Neural progenitor cell (in vitro differentiated cells): ENCODE data around the gene ATXN1. TPM values are rescaled to one million over a fixed set of nuclear protein-coding genes. Genes with fewer than 3 reads are reported as not detected.

Experiments
- DNase-seq: peaks from one replicate; pipeline ENCODE4 v3.0.0-alpha.2; 2016; ENCODE audit warnings: low spot score
- H2AFZ ChIP-seq: fragments of 200-600 bp; sonication (generic); replicated peaks from 2 replicates; pipeline ENCODE4 v1.6.1; 2016; ENCODE audit warnings: antibody characterized with exemption
- H3F3A ChIP-seq: fragments of 200-600 bp; sonication (generic); 2 replicates; pipeline ENCODE4 v1.6.1; 2016; ENCODE audit warnings: antibody characterized with exemption, low read depth
- H3K27ac ChIP-seq: fragments of 200-600 bp; sonication (generic); 2 replicates; pipeline ENCODE4 v1.5.1; 2016; ENCODE audit warnings: mild to moderate bottlenecking
- H3K27me3 ChIP-seq: fragments of 200-600 bp; sonication (generic); 2 replicates; pipeline ENCODE4 v1.6.1; 2016; ENCODE audit warnings: mild to moderate bottlenecking, moderate library complexity
- H3K36me3 ChIP-seq: fragments of 200-600 bp; sonication (generic); 2 replicates; pipeline ENCODE4 v1.5.1; 2016
- H3K4me1 ChIP-seq: fragments of 200-600 bp; sonication (generic); 2 replicates; pipeline ENCODE4 v1.6.1; 2016; ENCODE audit warnings: mixed run types
- H3K4me2 ChIP-seq: fragments of 200-600 bp; sonication (generic); 2 replicates; pipeline ENCODE4 v1.6.1; 2016
- H3K4me3 ChIP-seq: fragments of 200-600 bp; sonication (generic); 2 replicates; pipeline ENCODE4 v1.5.1; 2016
- H3K79me2 ChIP-seq: fragments of 200-600 bp; sonication (generic); 2 replicates; pipeline ENCODE4 v1.6.1; 2016; ENCODE audit warnings: low read depth
- H3K9ac ChIP-seq: fragments of 200-600 bp; sonication (generic); 2 replicates; pipeline ENCODE4 v1.6.1; 2016
- H3K9me3 ChIP-seq: fragments of 200-600 bp; sonication (generic); 2 replicates; pipeline ENCODE4 v1.5.1; 2016; ENCODE audit warnings: low read depth
- H4K20me1 ChIP-seq: fragments of 200-600 bp; sonication (generic); 2 replicates; pipeline ENCODE4 v1.6.1; 2016; ENCODE audit warnings: low read depth
- H3K27ac Mint-ChIP-seq: 3 replicates; pipeline ENCODE4 v1.8.0; 2021; ENCODE audit warnings: mixed read lengths
- H3K27me3 Mint-ChIP-seq: 2 replicates; pipeline ENCODE4 v1.8.0; 2022; ENCODE audit warnings: low read depth, mild to moderate bottlenecking, inconsistent platforms, moderate library complexity, mixed read lengths; ENCODE audit not compliant: insufficient read depth
- H3K36me3 Mint-ChIP-seq: 3 replicates; pipeline ENCODE4 v1.8.0; 2021; ENCODE audit warnings: mixed read lengths
- H3K4me1 Mint-ChIP-seq: 3 replicates; pipeline ENCODE4 v1.8.0; 2021; ENCODE audit warnings: mixed read lengths
- H3K4me3 Mint-ChIP-seq: 3 replicates; pipeline ENCODE4 v1.8.0; 2021; ENCODE audit warnings: mild to moderate bottlenecking, moderate library complexity, mixed read lengths
- H3K9me3 Mint-ChIP-seq: 3 replicates; pipeline ENCODE4 v1.8.0; 2020; ENCODE audit warnings: mixed read lengths
- CTCF ChIP-seq: fragments of 200-600 bp; sonication (generic); IDR thresholded peaks from 2 replicates; pipeline ENCODE4 v1.5.1; 2017; ENCODE audit warnings: antibody characterized with exemption, mild to moderate bottlenecking
- EZH2 ChIP-seq: fragments of 200-600 bp; sonication (generic); IDR thresholded peaks from 2 replicates; pipeline ENCODE4 v1.6.1; 2017; ENCODE audit warnings: antibody characterized with exemption, mild to moderate bottlenecking, moderate library complexity
- EZH2phosphoT487 ChIP-seq: fragments of 200-600 bp; sonication (generic); IDR thresholded peaks from 2 replicates; pipeline ENCODE4 v1.6.1; 2017; ENCODE audit warnings: antibody characterized with exemption
- total RNA-seq: library from RNA; depleted of rRNA; stranded (reverse); fragments of >200 nt; gene quantifications from 2 replicates; pipeline ENCODE4 v1.2.3, GENCODE V29; 2015; ENCODE audit warnings: low replicate concordance

Gene ATXN1
- total RNA-seq, 1 donor from 2014 or later = 3.6 TPM

DNA sequence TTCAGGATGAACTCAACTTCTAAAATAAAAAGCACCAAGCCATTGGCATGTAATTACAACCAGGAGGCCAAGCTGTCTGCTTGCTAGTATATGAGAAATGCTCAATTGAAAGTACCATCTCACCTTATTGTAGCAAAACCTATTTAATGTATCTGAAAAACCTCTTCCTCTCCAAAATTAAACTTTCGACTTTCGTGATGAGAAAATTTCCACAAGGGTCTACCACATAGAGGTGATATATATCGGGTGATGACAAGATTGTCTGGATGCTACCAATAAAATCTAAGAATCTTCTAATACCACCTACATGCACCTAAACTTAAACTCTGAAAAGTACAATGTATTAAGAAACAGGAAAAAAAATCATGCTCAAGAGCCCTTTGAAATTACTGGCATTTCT is 74.2 kb downstream of the ATXN1 start:
- no peaks in the 10 kb centered on the region for H3K4me1 ChIP-seq
- Mint-ChIP-seq H3K27me3 (no peaks in the 10 kb centered on the region), H3K27ac (no peak overlapping the region), H3K4me1 (peaks cover 10% of the 10 kb centered on the region), H3K4me3 (no peak overlapping the region), H3K36me3 (no peaks in the 10 kb centered on the region), H3K9me3 (no peaks in the 10 kb centered on the region)
- H4K20me1 ChIP-seq = no peaks in the 10 kb centered on the region
- H3K36me3 ChIP-seq = no peaks in the 10 kb centered on the region
- TF ChIP-seq EZH2 (no peak), CTCF (no peak)
- no peaks in the 10 kb centered on the region for H3F3A ChIP-seq
- H2AFZ ChIP-seq = no peak overlapping the region
- H3K27ac ChIP-seq = no peak overlapping the region
- H3K27me3 ChIP-seq = no peaks in the 10 kb centered on the region
- no peaks in the 10 kb centered on the region for H3K79me2 ChIP-seq
- no peak overlapping the region for H3K4me2 ChIP-seq
- DNase-seq = no peak
- H3K9me3 ChIP-seq = no peaks in the 10 kb centered on the region
- no peak overlapping the region for H3K9ac ChIP-seq
- no peak overlapping the region for H3K4me3 ChIP-seq

DNA sequence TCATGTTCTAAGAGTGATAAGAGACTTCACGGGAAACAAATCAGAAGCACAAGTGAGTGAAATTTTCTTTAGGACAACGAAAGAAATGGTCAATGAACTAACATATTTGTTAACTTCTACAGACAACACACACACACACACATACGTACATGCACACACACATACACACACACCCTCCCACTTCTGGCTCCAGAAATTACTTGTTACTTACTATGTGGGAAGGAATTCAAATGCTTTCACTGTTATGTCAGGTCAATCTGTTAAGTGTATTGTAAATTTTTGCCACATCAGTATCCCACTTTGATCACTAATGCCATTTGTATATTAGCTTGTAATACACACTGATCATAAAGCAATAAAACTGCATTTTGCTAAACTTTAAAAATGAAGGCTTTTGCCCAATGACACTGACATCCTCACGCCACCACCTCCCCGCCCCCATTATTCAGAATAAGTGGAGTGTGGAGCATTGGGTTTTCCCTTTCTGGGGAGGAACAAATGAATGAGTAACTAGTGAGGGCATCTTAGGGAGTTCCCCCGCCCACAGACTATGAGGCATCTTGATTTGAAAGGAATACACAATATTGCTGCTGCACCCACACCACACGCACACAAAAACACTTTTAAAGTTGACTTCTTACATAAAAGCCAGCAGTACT is 76.2 kb downstream of the ATXN1 start:
- Mint-ChIP-seq H3K36me3 (no peaks in the 10 kb centered on the region), H3K4me3 (no peak overlapping the region), H3K9me3 (no peaks in the 10 kb centered on the region), H3K27ac (no peak overlapping the region), H3K27me3 (no peaks in the 10 kb centered on the region), H3K4me1 (peaks cover 16% of the 10 kb centered on the region)
- H2AFZ ChIP-seq = no peak overlapping the region
- DNase-seq = no peak
- no peak overlapping the region for H3K4me2 ChIP-seq
- no peak overlapping the region for H3K27ac ChIP-seq
- TF ChIP-seq EZH2phosphoT487 = no peak
- TF ChIP-seq CTCF = no peak
- no peaks in the 10 kb centered on the region for H3K36me3 ChIP-seq
- no peaks in the 10 kb centered on the region for H3F3A ChIP-seq
- no peaks in the 10 kb centered on the region for H3K27me3 ChIP-seq
- H4K20me1 ChIP-seq = no peaks in the 10 kb centered on the region
- peaks cover 7% of the 10 kb centered on the region for H3K4me1 ChIP-seq
- H3K4me3 ChIP-seq = no peak overlapping the region
- H3K9ac ChIP-seq = no peak overlapping the region
- H3K79me2 ChIP-seq = no peaks in the 10 kb centered on the region
- H3K9me3 ChIP-seq = no peaks in the 10 kb centered on the region

- Histone ChIP-seq H4K20me1 (no peaks in the 10 kb centered on the region), H3K4me3 (no peak overlapping the region), H3K4me1 (peaks cover 12% of the 10 kb centered on the region), H3K27me3 (no peaks in the 10 kb centered on the region), H3K79me2 (no peaks in the 10 kb centered on the region), H3K9ac (no peak overlapping the region), H2AFZ (no peak overlapping the region), H3K27ac (no peak overlapping the region), H3K36me3 (no peaks in the 10 kb centered on the region), H3F3A (no peaks in the 10 kb centered on the region), H3K4me2 (no peak overlapping the region), H3K9me3 (no peaks in the 10 kb centered on the region)
- TF ChIP-seq EZH2 (no peak), CTCF (no peak), EZH2phosphoT487 (no peak)
- no peak for DNase-seq
- Mint-ChIP-seq H3K27me3 (no peaks in the 10 kb centered on the region), H3K27ac (no peak overlapping the region), H3K4me1 (peaks cover 16% of the 10 kb centered on the region), H3K36me3 (no peaks in the 10 kb centered on the region), H3K9me3 (no peaks in the 10 kb centered on the region), H3K4me3 (no peak overlapping the region)
Measured at GRCh38 chr6:16684195-16684689, 77.0 kb downstream of the ATXN1 start.
